BJ (cell line): Measurements from ENCODE around the gene TMPRSS2. TPM values are rescaled to one million over a fixed set of nuclear protein-coding genes. Genes with fewer than 3 reads are reported as not detected.

Experiments used
- CTCF ChIA-PET: fragments of 350-600 bp; formaldehyde crosslinking; extraction: SDS; loops from one replicate; lab custom pipeline; 2021; ENCODE audit warnings: antibody characterized with exemption, inconsistent platforms; lab: Yijun Ruan, JAX
- POLR2A ChIA-PET: fragments of 300-600 bp; sonication (Branson Sonifier 250); formaldehyde crosslinking; extraction: SDS; loops from one replicate; lab custom pipeline; 2021; ENCODE audit warnings: antibody characterized with exemption; lab: Charles Lee
- DNase-seq: peaks from one replicate; pipeline ENCODE4 v3.0.0-alpha.2; 2011; ENCODE audit warnings: low read depth
- H3K27me3 ChIP-seq: 2 replicates; pipeline ENCODE4 v1.6.0; 2011; ENCODE audit warnings: low read length; ENCODE audit not compliant: control insufficient read depth, insufficient read depth
- H3K36me3 ChIP-seq: 2 replicates; pipeline ENCODE4 v1.5.1; 2011; ENCODE audit warnings: low read length; ENCODE audit not compliant: control insufficient read depth, insufficient read depth
- H3K4me3 ChIP-seq: 2 replicates; pipeline ENCODE4 v1.5.1; 2011; ENCODE audit warnings: low read depth, mild to moderate bottlenecking, control low read depth, low read length
- polyA plus RNA-seq: library from polyadenylated mRNA; depleted of rRNA; stranded (reverse); fragments of >200 nt; gene quantifications from 2 replicates; pipeline ENCODE4 v1.2.3, GENCODE V29; 2011
- TF ChIP-seq, protein P1 (sequence below): IDR thresholded peaks from 2 replicates; pipeline ENCODE4 v1.5.1; 2011; ENCODE audit warnings: low read depth, mild to moderate bottlenecking, control low read depth, inconsistent platforms, low read length, moderate library complexity; ENCODE audit not compliant: insufficient read depth

TMPRSS2 gene
- polyA plus RNA-seq, 1 experiment, result not detected

DNA sequence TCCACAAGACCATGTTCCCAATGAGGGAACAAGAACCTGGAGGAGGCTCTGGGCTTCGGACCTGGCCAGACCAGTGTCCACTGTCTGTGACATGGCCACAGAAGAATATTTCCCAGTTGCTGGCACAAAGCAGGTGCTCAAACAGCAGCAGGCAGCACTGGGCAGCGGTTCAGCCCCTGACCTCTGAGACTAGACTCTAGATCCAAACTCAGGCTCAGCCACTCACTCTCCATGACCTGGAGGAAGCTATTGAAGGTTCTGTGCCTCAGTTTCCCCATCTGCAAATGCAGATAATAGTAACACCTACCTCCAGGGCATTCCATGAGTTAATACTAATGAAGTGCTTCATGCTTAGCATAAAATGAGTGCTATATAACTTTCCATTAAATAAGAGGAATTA lies 8.0 kb downstream of the TMPRSS2 start:
- H3K4me3 ChIP-seq, result no peak overlapping the region
- CTCF ChIA-PET, result no interaction called here
- TF ChIP-seq, protein P1, sequence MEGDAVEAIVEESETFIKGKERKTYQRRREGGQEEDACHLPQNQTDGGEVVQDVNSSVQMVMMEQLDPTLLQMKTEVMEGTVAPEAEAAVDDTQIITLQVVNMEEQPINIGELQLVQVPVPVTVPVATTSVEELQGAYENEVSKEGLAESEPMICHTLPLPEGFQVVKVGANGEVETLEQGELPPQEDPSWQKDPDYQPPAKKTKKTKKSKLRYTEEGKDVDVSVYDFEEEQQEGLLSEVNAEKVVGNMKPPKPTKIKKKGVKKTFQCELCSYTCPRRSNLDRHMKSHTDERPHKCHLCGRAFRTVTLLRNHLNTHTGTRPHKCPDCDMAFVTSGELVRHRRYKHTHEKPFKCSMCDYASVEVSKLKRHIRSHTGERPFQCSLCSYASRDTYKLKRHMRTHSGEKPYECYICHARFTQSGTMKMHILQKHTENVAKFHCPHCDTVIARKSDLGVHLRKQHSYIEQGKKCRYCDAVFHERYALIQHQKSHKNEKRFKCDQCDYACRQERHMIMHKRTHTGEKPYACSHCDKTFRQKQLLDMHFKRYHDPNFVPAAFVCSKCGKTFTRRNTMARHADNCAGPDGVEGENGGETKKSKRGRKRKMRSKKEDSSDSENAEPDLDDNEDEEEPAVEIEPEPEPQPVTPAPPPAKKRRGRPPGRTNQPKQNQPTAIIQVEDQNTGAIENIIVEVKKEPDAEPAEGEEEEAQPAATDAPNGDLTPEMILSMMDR, result no peak
- H3K36me3 ChIP-seq, result no peaks in the 10 kb centered on the region
- H3K27me3 ChIP-seq, result peaks cover 4% of the 10 kb centered on the region
- no peak for DNase-seq
- POLR2A ChIA-PET, result no interaction called here

DNA sequence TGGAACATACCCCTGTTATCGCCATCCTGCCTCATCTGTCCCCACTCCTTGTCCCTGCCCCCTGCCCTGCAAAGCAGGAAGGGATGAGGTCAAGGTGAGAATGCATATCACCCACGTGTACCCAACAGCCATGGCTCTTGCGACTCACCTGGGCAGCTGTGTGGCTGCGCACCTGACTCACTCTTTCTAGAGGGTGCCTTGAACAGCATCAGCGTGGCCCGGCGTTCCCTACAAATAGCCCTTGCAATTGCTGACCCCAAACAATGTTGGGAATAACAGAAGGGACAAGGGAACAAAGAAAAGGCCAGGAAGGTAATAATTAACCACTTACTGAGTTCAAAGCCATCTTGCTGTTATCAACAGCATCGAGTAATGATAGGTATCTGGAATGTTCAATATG lies 10.2 kb downstream of the TMPRSS2 start:
- TF ChIP-seq, protein P1, result no peak
- H3K36me3 ChIP-seq, result no peaks in the 10 kb centered on the region
- peaks cover 2% of the 10 kb centered on the region for H3K27me3 ChIP-seq
- POLR2A ChIA-PET, result no interaction called here
- CTCF ChIA-PET, result no interaction called here
- DNase-seq, result no peak
- H3K4me3 ChIP-seq, result no peak overlapping the region

DNA sequence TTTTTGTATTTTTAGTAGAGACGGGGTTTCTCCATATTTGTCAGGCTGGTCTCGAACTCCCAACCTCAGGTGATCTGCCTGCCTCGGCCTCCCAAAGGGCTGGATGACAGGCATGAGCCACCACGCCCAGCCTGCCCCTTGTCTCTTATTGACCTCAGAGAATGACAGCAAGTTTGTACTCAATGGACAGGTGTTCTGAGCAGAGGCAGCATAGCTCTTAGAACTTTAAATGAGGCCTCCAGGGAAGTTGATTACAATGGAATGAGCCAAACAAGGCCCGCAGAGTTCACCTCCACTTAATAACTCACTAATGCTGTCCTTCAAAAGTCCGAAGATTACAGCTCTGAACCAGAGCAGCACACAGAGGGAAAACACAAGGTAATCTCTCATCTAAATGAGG lies 10.9 kb downstream of the TMPRSS2 start:
- Histone ChIP-seq H3K4me3 (no peak overlapping the region), H3K36me3 (no peaks in the 10 kb centered on the region), H3K27me3 (peaks cover 2% of the 10 kb centered on the region)
- TF ChIP-seq, protein P1, result no peak
- DNase-seq, result no peak
- POLR2A ChIA-PET, result no interaction called here
- CTCF ChIA-PET, result no interaction called here

DNA sequence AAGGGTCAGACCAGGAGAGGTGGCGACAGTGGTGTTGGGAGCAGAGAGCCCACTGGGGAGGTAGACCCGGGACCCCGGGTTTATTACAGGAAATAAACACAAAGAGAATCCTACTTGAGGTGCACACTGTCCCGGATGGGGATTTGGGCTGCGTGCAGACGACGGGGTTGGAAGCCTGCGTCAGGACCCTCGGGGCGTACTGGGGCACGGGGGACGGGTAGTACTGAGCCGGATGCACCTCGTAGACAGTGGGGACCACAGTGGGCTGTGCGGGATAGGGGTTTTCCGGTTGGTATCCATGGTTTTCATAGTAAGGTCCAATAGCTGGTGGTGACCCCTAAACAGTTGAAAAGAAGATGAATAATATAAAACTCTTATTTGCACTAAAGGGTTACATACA lies 13.7 kb downstream of the TMPRSS2 start:
- no peak for DNase-seq
- ChIA-PET CTCF (interaction anchor here (0.7 kb wide), 1 partner anchor 12 kb away, joined by 4 read pairs; no protein-coding TSS in a partner anchor), POLR2A (no interaction called here)
- H3K27me3 ChIP-seq, result peaks cover 2% of the 10 kb centered on the region
- no peaks in the 10 kb centered on the region for H3K36me3 ChIP-seq
- no peak overlapping the region for H3K4me3 ChIP-seq
- TF ChIP-seq, protein P1, result no peak

DNA sequence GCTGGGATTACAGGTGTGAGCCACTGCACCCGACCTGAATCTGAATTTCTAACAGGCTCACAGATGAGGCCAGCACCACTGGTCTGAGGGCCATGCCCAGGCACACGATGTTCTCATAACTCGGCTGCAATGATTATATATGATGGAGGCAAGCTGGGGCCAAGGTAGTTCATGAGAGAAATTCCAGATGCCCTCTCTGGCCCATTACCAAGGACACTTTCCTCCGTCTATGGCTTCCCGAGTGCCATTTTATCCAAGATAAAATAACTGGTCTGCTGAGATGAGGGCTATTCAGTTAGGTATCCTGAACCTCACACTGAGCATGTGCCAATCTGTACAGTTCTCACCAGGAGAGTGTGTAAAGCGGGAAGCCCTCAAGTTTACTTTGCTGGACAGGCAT lies 16.5 kb downstream of the TMPRSS2 start:
- ChIA-PET POLR2A (no interaction called here), CTCF (no interaction called here)
- TF ChIP-seq, protein P1, result no peak
- no peak for DNase-seq
- Histone ChIP-seq H3K27me3 (no peaks in the 10 kb centered on the region; the same call in 1 of the 2 replicates), H3K36me3 (no peaks in the 10 kb centered on the region), H3K4me3 (no peak overlapping the region)
